Mesenchymal stem cell (in vitro differentiated cells and primary cell): Measurements from ENCODE around the gene KCNAB2.

ENCODE experiments used
- DNase-seq: peaks from one replicate; pipeline ENCODE4 v3.0.0-alpha.2; 2013
- H2AFZ ChIP-seq: one replicate; pipeline ENCODE4 v1.6.1; 2013; ENCODE audit warnings: low read depth, mild to moderate bottlenecking, control low read depth, inconsistent platforms, low read length, moderate library complexity
- H2AK5ac ChIP-seq: 2 replicates; pipeline ENCODE4 v1.6.1; 2013; ENCODE audit warnings: low read length, moderate library complexity, mild to moderate bottlenecking, inconsistent platforms; ENCODE audit not compliant: severe bottlenecking
- H2BK120ac ChIP-seq: one replicate; pipeline ENCODE4 v1.6.1; 2013; ENCODE audit warnings: low read depth, mild to moderate bottlenecking, inconsistent platforms, low read length, moderate library complexity
- H2BK12ac ChIP-seq, 2 experiments: one replicate each; pipeline ENCODE4 v1.6.1; 2013; ENCODE audit warnings: inconsistent platforms in 2 of 2, low read length in 2 of 2, mild to moderate bottlenecking in 2 of 2, moderate library complexity in 2 of 2, control low read depth in 1 of 2
- H2BK15ac ChIP-seq: one replicate; pipeline ENCODE4 v1.6.1; 2013; ENCODE audit warnings: mild to moderate bottlenecking, low read depth, inconsistent platforms; ENCODE audit not compliant: poor library complexity, severe bottlenecking
- H2BK5ac ChIP-seq: 2 replicates; pipeline ENCODE4 v1.6.1; 2013; ENCODE audit warnings: low read depth, mild to moderate bottlenecking, low read length, control low read depth, inconsistent platforms; ENCODE audit not compliant: poor library complexity, severe bottlenecking
- H3K14ac ChIP-seq, 2 experiments: one replicate each; pipeline ENCODE4 v1.6.1; 2013; ENCODE audit warnings: inconsistent platforms in 2 of 2, low read length in 2 of 2, control low read depth in 1 of 2, mild to moderate bottlenecking in 1 of 2, moderate library complexity in 1 of 2
- H3K18ac ChIP-seq, 2 experiments: one replicate each; pipeline ENCODE4 v1.6.1; 2013; ENCODE audit warnings: inconsistent platforms in 2 of 2, low read length in 2 of 2, control low read depth in 1 of 2, low read depth in 1 of 2, mild to moderate bottlenecking in 1 of 2
- H3K23ac ChIP-seq, 2 experiments: one replicate each; pipeline ENCODE4 v1.6.1; 2013; ENCODE audit warnings: inconsistent platforms in 2 of 2, low read length in 2 of 2, mild to moderate bottlenecking in 2 of 2, moderate library complexity in 2 of 2, control low read depth in 1 of 2
- H3K27ac ChIP-seq: 2 replicates; pipeline ENCODE4 v1.5.1; 2013; ENCODE audit warnings: mild to moderate bottlenecking, moderate library complexity, low read length, control low read depth, inconsistent platforms; ENCODE audit not compliant: poor library complexity, severe bottlenecking
- H3K27me3 ChIP-seq, 2 experiments: 2 replicates each; pipeline versions ENCODE4 v1.6.1 to v1.7.0; 2013; ENCODE audit warnings: low read length in 2 of 2, mild to moderate bottlenecking in 2 of 2, moderate library complexity in 2 of 2, control low read depth in 1 of 2, inconsistent platforms in 1 of 2; ENCODE audit not compliant: control insufficient read depth in 1 of 2, insufficient read depth in 1 of 2
- H3K36me3 ChIP-seq, 2 experiments: 2 replicates each; pipeline versions ENCODE4 v1.6.1 to v1.7.0; 2013; ENCODE audit warnings: low read length in 2 of 2, control low read depth in 1 of 2, inconsistent platforms in 1 of 2, low read depth in 1 of 2, mild to moderate bottlenecking in 1 of 2; ENCODE audit not compliant: insufficient read depth in 2 of 2, control insufficient read depth in 1 of 2
- H3K4ac ChIP-seq, 2 experiments: one replicate each; pipeline ENCODE4 v1.6.1; 2013; ENCODE audit warnings: inconsistent platforms in 2 of 2, low read length in 2 of 2, mild to moderate bottlenecking in 2 of 2, moderate library complexity in 2 of 2, control low read depth in 1 of 2, low read depth in 1 of 2
- H3K4me1 ChIP-seq: 2 replicates; pipeline ENCODE4 v1.6.1; 2013; ENCODE audit warnings: low read depth, low read length, control low read depth; ENCODE audit not compliant: control insufficient read depth, insufficient read depth
- H3K4me2 ChIP-seq: 2 replicates; pipeline ENCODE4 v1.6.1; 2013; ENCODE audit warnings: low read length, mild to moderate bottlenecking, inconsistent platforms; ENCODE audit not compliant: poor library complexity, severe bottlenecking
- H3K4me3 ChIP-seq, 2 experiments: 2 replicates each; pipeline versions ENCODE4 v1.5.1 to v1.7.0; 2013; ENCODE audit warnings: low read length in 2 of 2, mild to moderate bottlenecking in 2 of 2, control low read depth in 1 of 2, low read depth in 1 of 2; ENCODE audit not compliant: insufficient read depth in 1 of 2
- H3K79me1 ChIP-seq: replicated peaks from 2 replicates; pipeline ENCODE4 v1.6.1; 2013; ENCODE audit warnings: mild to moderate bottlenecking, control low read depth, low read length, inconsistent platforms; ENCODE audit not compliant: poor library complexity, severe bottlenecking
- H3K9ac ChIP-seq: 2 replicates; pipeline ENCODE4 v1.7.0; 2013; ENCODE audit warnings: mild to moderate bottlenecking, low read length, moderate library complexity
- H3K9me3 ChIP-seq: 2 replicates; pipeline ENCODE4 v1.7.0; 2013; ENCODE audit warnings: mild to moderate bottlenecking, low read length; ENCODE audit not compliant: control insufficient read depth
- H4K8ac ChIP-seq: one replicate; pipeline ENCODE4 v1.6.1; 2013; ENCODE audit warnings: inconsistent platforms, mild to moderate bottlenecking, low read length, moderate library complexity
- H4K91ac ChIP-seq: one replicate; pipeline ENCODE4 v1.6.1; 2013; ENCODE audit warnings: mild to moderate bottlenecking, low read length, inconsistent platforms
- whole genome bisulfite sequencing: methylation state at CpG from one replicate; pipeline ENCODE4 v1.1.7; 2013; ENCODE audit warnings: mixed read lengths; 5-methylcytosine and 5-hydroxymethylcytosine counted together

The KCNAB2 gene

GRCh38 chr1:6066680-6067079, 21.0 kb downstream of the KCNAB2 start:
- Histone ChIP-seq H3K18ac (no peak overlapping the region), H4K91ac (no peak overlapping the region), H2AFZ (no peak overlapping the region), H4K8ac (no peak overlapping the region), H3K36me3 (no peaks in the 10 kb centered on the region), H3K4ac (no peak overlapping the region), H2BK120ac (no peak overlapping the region), H3K4me1 (no peaks in the 10 kb centered on the region), H2AK5ac (no peak overlapping the region), H3K14ac (no peak overlapping the region), H3K79me1 (no peaks in the 10 kb centered on the region), H3K23ac (no peak overlapping the region), H3K9me3 (no peaks in the 10 kb centered on the region), H3K4me2 (no peak overlapping the region), H3K4me3 (peak overlapping the region in 1 of 2 experiments; percentile 12), H2BK12ac (no peak overlapping the region), H3K27ac (no peak overlapping the region), H2BK5ac (no peak overlapping the region), H3K27me3 (peaks cover 33 to 44% of the 10 kb centered on the region in 2 experiments), H2BK15ac (no peak overlapping the region), H3K9ac (no peak overlapping the region)
- no peak for DNase-seq
- WGBS = 94% methylated on average over 7 of the region's 8 CpGs

GRCh38 chr1:6068073-6068472, 22.4 kb downstream of the KCNAB2 start:
- Histone ChIP-seq H3K27me3 (peaks cover 30 to 39% of the 10 kb centered on the region in 2 experiments), H2BK5ac (no peak overlapping the region), H2AFZ (no peak overlapping the region), H3K79me1 (no peaks in the 10 kb centered on the region), H3K4me1 (no peaks in the 10 kb centered on the region), H3K18ac (no peak overlapping the region), H4K91ac (no peak overlapping the region), H3K36me3 (no peaks in the 10 kb centered on the region), H3K9ac (no peak overlapping the region), H2BK120ac (no peak overlapping the region), H2BK15ac (no peak overlapping the region), H3K23ac (no peak overlapping the region), H3K27ac (no peak overlapping the region), H3K4ac (no peak overlapping the region), H3K4me2 (no peak overlapping the region), H2BK12ac (no peak overlapping the region), H3K4me3 (no peak overlapping the region), H2AK5ac (no peak overlapping the region), H3K14ac (no peak overlapping the region), H4K8ac (no peak overlapping the region), H3K9me3 (no peaks in the 10 kb centered on the region)
- no peak for DNase-seq
- WGBS = 80% methylated on average over 5 of the region's 5 CpGs

GRCh38 chr1:6068932-6069331, 23.2 kb downstream of the KCNAB2 start:
- no peak overlapping the region for H2BK12ac ChIP-seq
- H4K8ac ChIP-seq = no peak overlapping the region
- no peak overlapping the region for H2BK15ac ChIP-seq
- H3K9me3 ChIP-seq = no peaks in the 10 kb centered on the region
- no peak overlapping the region for H2BK5ac ChIP-seq
- no peak overlapping the region for H3K23ac ChIP-seq
- no peak overlapping the region for H4K91ac ChIP-seq
- no peak overlapping the region for H3K4me3 ChIP-seq
- no peak overlapping the region for H3K4me2 ChIP-seq
- H3K9ac ChIP-seq = no peak overlapping the region
- H2BK120ac ChIP-seq = no peak overlapping the region
- peaks cover 29 to 36% of the 10 kb centered on the region in 2 experiments for H3K27me3 ChIP-seq
- H3K4me1 ChIP-seq = no peaks in the 10 kb centered on the region
- H3K27ac ChIP-seq = no peak overlapping the region
- no peak overlapping the region for H3K4ac ChIP-seq
- no peaks in the 10 kb centered on the region for H3K79me1 ChIP-seq
- no peak overlapping the region for H3K18ac ChIP-seq
- H2AFZ ChIP-seq = no peak overlapping the region
- 76% methylated on average over 9 of the region's 9 CpGs for WGBS
- H3K14ac ChIP-seq = peak overlapping the region in 1 of 2 experiments; percentile 18
- no peak for DNase-seq
- no peak overlapping the region for H2AK5ac ChIP-seq
- no peaks in the 10 kb centered on the region for H3K36me3 ChIP-seq

GRCh38 chr1:6069573-6069972, 23.9 kb downstream of the KCNAB2 start:
- Histone ChIP-seq H3K4me2 (no peak overlapping the region), H2AFZ (no peak overlapping the region), H3K14ac (no peak overlapping the region), H3K23ac (no peak overlapping the region), H4K8ac (no peak overlapping the region), H2AK5ac (no peak overlapping the region), H3K4ac (no peak overlapping the region), H3K27ac (no peak overlapping the region), H4K91ac (no peak overlapping the region), H3K9ac (no peak overlapping the region), H3K9me3 (no peaks in the 10 kb centered on the region), H2BK12ac (no peak overlapping the region), H3K36me3 (no peaks in the 10 kb centered on the region), H3K79me1 (no peaks in the 10 kb centered on the region), H2BK120ac (no peak overlapping the region), H3K4me1 (no peaks in the 10 kb centered on the region), H2BK5ac (no peak overlapping the region), H2BK15ac (no peak overlapping the region), H3K27me3 (peaks cover 25 to 30% of the 10 kb centered on the region in 2 experiments), H3K4me3 (no peak overlapping the region), H3K18ac (no peak overlapping the region)
- DNase-seq = no peak
- 83% methylated on average over 14 of the region's 14 CpGs for WGBS
